ENCODE data around the gene FAT1. TPM values are rescaled to one million over a fixed set of nuclear protein-coding genes. Genes with fewer than 3 reads are reported as not detected.

FAT1 gene
- total RNA-seq, 1 donor from 2014 or later, result 106 TPM

- ATAC-seq (no peak), DNase-seq (no peak)
- no peaks in the 10 kb centered on the region for H3K4me1 ChIP-seq
- H3K4me3 ChIP-seq, result no peak overlapping the region
- TF ChIP-seq CTCF (IDR thresholded peaks at IDR 0.05), result no peak
- H3K9me3 ChIP-seq, result no peaks in the 10 kb centered on the region
- intact Hi-C loops (cut with DNase I), result no loop called here
- H3K27ac ChIP-seq, result no peak overlapping the region
- no peaks in the 10 kb centered on the region for H3K36me3 ChIP-seq
- no peaks in the 10 kb centered on the region for H3K27me3 ChIP-seq (ENCODE audit: low read depth)
Observed at GRCh38 chr4:186737427-186737826, 13.8 kb upstream of the FAT1 start.

GRCh38 chr4:186736466-186736865 lies 12.8 kb upstream of the FAT1 start:
- no peaks in the 10 kb centered on the region for H3K9me3 ChIP-seq
- H3K27ac ChIP-seq, result no peak overlapping the region
- no peak for ATAC-seq
- TF ChIP-seq CTCF (IDR thresholded peaks at IDR 0.05), result no peak
- DNase-seq, result no peak
- intact Hi-C loops (cut with DNase I), result no loop called here
- H3K4me1 ChIP-seq, result no peaks in the 10 kb centered on the region
- H3K4me3 ChIP-seq, result no peak overlapping the region
- H3K27me3 ChIP-seq (ENCODE audit: low read depth), result no peaks in the 10 kb centered on the region
- H3K36me3 ChIP-seq, result no peaks in the 10 kb centered on the region

- H3K4me3 ChIP-seq, result no peak overlapping the region
- intact Hi-C loops (cut with DNase I), result no loop called here
- H3K9me3 ChIP-seq, result no peaks in the 10 kb centered on the region
- H3K4me1 ChIP-seq, result no peaks in the 10 kb centered on the region
- DNase-seq, result no peak
- H3K27ac ChIP-seq, result no peak overlapping the region
- no peak for ATAC-seq
- no peaks in the 10 kb centered on the region for H3K27me3 ChIP-seq (ENCODE audit: low read depth)
- no peaks in the 10 kb centered on the region for H3K36me3 ChIP-seq
- TF ChIP-seq CTCF (IDR thresholded peaks at IDR 0.05), result no peak
Observed at GRCh38 chr4:186734251-186734650, 10.6 kb upstream of the FAT1 start.

DNA sequence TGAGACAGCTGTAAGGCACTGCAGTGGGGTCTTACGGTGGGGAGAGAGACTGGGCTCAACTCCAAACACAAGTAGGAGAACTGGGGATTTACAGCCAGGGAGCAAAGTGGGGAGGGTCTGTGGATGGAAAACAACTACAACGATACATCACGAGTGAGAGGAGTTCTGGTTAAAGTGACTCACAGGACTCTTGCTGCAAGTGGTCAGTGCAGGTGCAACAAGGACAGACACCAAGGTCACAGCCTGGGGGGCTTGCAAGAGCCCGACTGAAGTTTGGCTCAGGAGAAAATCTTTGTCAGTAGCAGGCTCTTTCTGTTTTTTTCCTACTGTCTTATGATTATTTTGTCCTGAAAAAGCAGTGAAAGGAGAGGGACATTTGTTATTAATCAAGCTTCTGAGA lies 10.1 kb upstream of the FAT1 start:
- Histone ChIP-seq H3K4me1 (no peaks in the 10 kb centered on the region), H3K9me3 (no peaks in the 10 kb centered on the region), H3K4me3 (no peak overlapping the region), H3K27ac (no peak overlapping the region), H3K27me3 (ENCODE audit: low read depth) (no peaks in the 10 kb centered on the region), H3K36me3 (no peaks in the 10 kb centered on the region)
- intact Hi-C loops (cut with DNase I), result no loop called here
- no peak for DNase-seq
- ATAC-seq, result no peak
- TF ChIP-seq CTCF (IDR thresholded peaks at IDR 0.05), result no peak

- Histone ChIP-seq H3K36me3 (no peaks in the 10 kb centered on the region), H3K4me1 (no peaks in the 10 kb centered on the region), H3K4me3 (no peak overlapping the region), H3K9me3 (no peaks in the 10 kb centered on the region), H3K27me3 (ENCODE audit: low read depth) (peaks cover 9% of the 10 kb centered on the region), H3K27ac (no peak overlapping the region)
- TF ChIP-seq CTCF (IDR thresholded peaks at IDR 0.05), result no peak
- intact Hi-C loops (cut with DNase I), result no loop called here
- DNase-seq (no peak), ATAC-seq (no peak)
Observed at GRCh38 chr4:186730621-186731020, 7.0 kb upstream of the FAT1 start.

- Histone ChIP-seq H3K36me3 (no peaks in the 10 kb centered on the region), H3K9me3 (no peaks in the 10 kb centered on the region), H3K4me3 (no peak overlapping the region), H3K4me1 (peaks cover 6% of the 10 kb centered on the region), H3K27me3 (ENCODE audit: low read depth) (peaks cover 12% of the 10 kb centered on the region), H3K27ac (no peak overlapping the region)
- no peak for TF ChIP-seq CTCF (IDR thresholded peaks at IDR 0.05)
- DNase-seq (no peak), ATAC-seq (no peak)
- intact Hi-C loops (cut with DNase I), result no loop called here
Observed at GRCh38 chr4:186729856-186730255, 6.2 kb upstream of the FAT1 start.

All from lower lobe of right lung (tissue), 2 donors.